HCT116 (cell line): ENCODE measurements around the gene GAPDH.

Experiments used
- CTCF ChIP-seq, 3 experiments: fragments of 200-600 bp in 1 of 3; sonication (generic) in 1 of 3; IDR thresholded peaks in 2 of 3; conservative IDR thresholded peaks in 1 of 3; 2 replicates each; pipeline ENCODE4 v1.5.1; 2012 to 2017; ENCODE audit warnings: low read depth in 2 of 3, low read length in 2 of 3, antibody characterized with exemption in 1 of 3, borderline replicate concordance in 1 of 3, control low read depth in 1 of 3, mild to moderate bottlenecking in 1 of 3, mixed read lengths in 1 of 3, mixed run types in 1 of 3, moderate library complexity in 1 of 3; ENCODE audit not compliant: insufficient read depth in 1 of 3
- ELF1 ChIP-seq: IDR thresholded peaks from 2 replicates; pipeline ENCODE4 v1.6.1; 2012; ENCODE audit warnings: low read depth, borderline replicate concordance
- EZH2 ChIP-seq: fragments of 200-600 bp; sonication (generic); IDR thresholded peaks from 2 replicates; pipeline ENCODE4 v1.6.1; 2017; ENCODE audit warnings: antibody characterized with exemption, mixed run types
- JUND ChIP-seq: IDR thresholded peaks from 2 replicates; pipeline ENCODE4 v1.6.1; 2012
- POLR2A ChIP-seq: IDR thresholded peaks from 2 replicates; pipeline ENCODE4 v1.7.0; 2011; ENCODE audit warnings: borderline replicate concordance; ENCODE audit not compliant: insufficient read depth, insufficient read length; ENCODE audit errors: extremely low read depth
- SIN3A ChIP-seq: IDR thresholded peaks from 2 replicates; pipeline ENCODE4 v1.6.1; 2012; ENCODE audit warnings: low read depth
- SP1 ChIP-seq: IDR thresholded peaks from 2 replicates; pipeline ENCODE4 v1.6.1; 2012; ENCODE audit warnings: low read depth
- YY1 ChIP-seq: IDR thresholded peaks from 2 replicates; pipeline ENCODE4 v1.6.1; 2011; ENCODE audit warnings: low read length, low read depth, moderate library complexity, mild to moderate bottlenecking; ENCODE audit not compliant: insufficient replicate concordance; ENCODE audit errors: extremely low read depth

- TF ChIP-seq JUND (no peak), SIN3A (no peak), EZH2 (no peak), CTCF (IDR thresholded peaks at IDR 0.05 in 2 of 3, conservative IDR thresholded peaks at IDR 0.05 in 1 of 3; ENCODE audit: borderline replicate concordance in 1 of 3, insufficient read depth in 1 of 3, low read depth in 2 of 3, low read length in 2 of 3) (no peak), YY1 (peak; percentile 15), SP1 (no peak), POLR2A (peak; percentile 31), ELF1 (no peak)
Observed at GRCh38 chr12:6532927-6533652, 1.2 kb upstream of the GAPDH start.
